HepG2 (cell line): ENCODE results near the gene CBFA2T2. TPM values are rescaled to one million over a fixed set of nuclear protein-coding genes. Genes with fewer than 3 reads are reported as not detected.
A peak's percentile ranks its signal among the peaks of the same experiment; 100 is the strongest.

ENCODE experiments used
- CBX5 ChIP-seq: sonication (generic); formaldehyde crosslinking; IDR thresholded peaks from 2 replicates; pipeline ENCODE4 v1.4.0; 2020; ENCODE audit warnings: missing genetic modification reagents, borderline replicate concordance
- CEBPG ChIP-seq: IDR thresholded peaks from 2 replicates; pipeline ENCODE4 v1.6.1; 2016
- KDM5B ChIP-seq: sonication (generic); formaldehyde crosslinking; IDR thresholded peaks from 2 replicates; pipeline ENCODE4 v1.4.0; 2020; ENCODE audit warnings: missing genetic modification reagents, mild to moderate bottlenecking, borderline replicate concordance
- KLF11 ChIP-seq: IDR thresholded peaks from 2 replicates; pipeline ENCODE4 v1.6.1; 2016; ENCODE audit warnings: missing compliant biosample characterization
- MED1 ChIP-seq: sonication (generic); formaldehyde crosslinking; IDR thresholded peaks from 2 replicates; pipeline ENCODE4 v1.4.0; 2020; ENCODE audit warnings: missing genetic modification reagents
- NR2F6 ChIP-seq, 2 experiments: IDR thresholded peaks; 2 replicates each; pipeline ENCODE4 v1.6.1; 2016; ENCODE audit warnings: antibody characterized with exemption in 1 of 2, mild to moderate bottlenecking in 1 of 2
- NRL ChIP-seq: sonication (generic); formaldehyde crosslinking; IDR thresholded peaks from 2 replicates; pipeline ENCODE4 v1.5.0; 2020; ENCODE audit warnings: missing genetic modification reagents, mild to moderate bottlenecking, moderate library complexity, borderline replicate concordance
- XRCC5 ChIP-seq: fragments of 200-400 bp; formaldehyde crosslinking; optimal IDR thresholded peaks from 2 replicates; pipeline ENCODE3; 2017; ENCODE audit warnings: mild to moderate bottlenecking, low read length
- ZMYM4 ChIP-seq: sonication (generic); formaldehyde crosslinking; IDR thresholded peaks from 2 replicates; pipeline ENCODE4 v1.8.1; 2023; ENCODE audit warnings: mild to moderate bottlenecking, missing genetic modification reagents
- ZNF792 ChIP-seq: IDR thresholded peaks from 2 replicates; pipeline ENCODE4 v1.6.1; 2016
- ZSCAN25 ChIP-seq: sonication (generic); formaldehyde crosslinking; IDR thresholded peaks from 2 replicates; pipeline ENCODE4 v1.8.0; 2022; ENCODE audit warnings: mild to moderate bottlenecking, missing genetic modification reagents
- polyA plus RNA-seq, 8 experiments: library from polyadenylated mRNA; depleted of rRNA in 3 of 8; stranded (reverse) in 7 of 8; unstranded in 1 of 8; fragments of >200 nt; fragmentation: Illumina TruSeq in 4 of 8; extraction: Trizol in 4 of 8; gene quantifications; 2 replicates each; pipeline versions ENCODE4 v1.2.1 to v1.2.3, GENCODE V29; 2011 to 2016; ENCODE audit warnings: low read depth in 4 of 8, missing spikeins in 1 of 8, mixed read lengths in 1 of 8; ENCODE audit not compliant: insufficient read depth in 1 of 8
- total RNA-seq, 5 experiments: library from RNA; depleted of rRNA; stranded (reverse); fragments of >200 nt; fragmentation: Illumina TruSeq; extraction: Trizol; gene quantifications; 2 replicates each; pipeline ENCODE4 v1.2.3, GENCODE V29; 2016; ENCODE audit warnings: low read depth in 1 of 5
- TF ChIP-seq, protein P1 (sequence below): sonication (generic); formaldehyde crosslinking; IDR thresholded peaks from 2 replicates; pipeline ENCODE4 v1.8.0; 2022; ENCODE audit warnings: missing genetic modification reagents, mild to moderate bottlenecking, borderline replicate concordance
- TF ChIP-seq, protein P2 (sequence below): sonication (generic); formaldehyde crosslinking; IDR thresholded peaks from 2 replicates; pipeline ENCODE4 v1.5.1; 2020; ENCODE audit warnings: mild to moderate bottlenecking, missing genetic modification reagents, moderate library complexity
- TF ChIP-seq, protein P3 (sequence below): sonication (generic); formaldehyde crosslinking; IDR thresholded peaks from 2 replicates; pipeline ENCODE4 v1.8.1; 2023; ENCODE audit warnings: mild to moderate bottlenecking, missing genetic modification reagents
- TF ChIP-seq, protein P4 (sequence below): sonication (generic); formaldehyde crosslinking; IDR thresholded peaks from 2 replicates; pipeline ENCODE4 v1.4.0; 2020; ENCODE audit warnings: mild to moderate bottlenecking, missing genetic modification reagents
- TF ChIP-seq, protein P5 (sequence below): sonication (generic); formaldehyde crosslinking; IDR thresholded peaks from 2 replicates; pipeline ENCODE4 v1.4.0; 2020; ENCODE audit warnings: missing genetic modification reagents
- TF ChIP-seq, protein P6 (sequence below): sonication (generic); formaldehyde crosslinking; IDR thresholded peaks from 2 replicates; pipeline ENCODE4 v1.5.1; 2020; ENCODE audit warnings: missing genetic modification reagents, mild to moderate bottlenecking, borderline replicate concordance
- TF ChIP-seq, protein P7 (sequence below): IDR thresholded peaks from 2 replicates; pipeline ENCODE4 v1.6.1; 2016; ENCODE audit warnings: missing compliant biosample characterization, missing genetic modification reagents, borderline replicate concordance

The CBFA2T2 gene
- total and polyA plus RNA-seq, 2 of the 13 experiments (the other 11 are each of a cell fraction or from before 2014, with no cell fraction given), result 6.3 to 21.2 TPM

DNA sequence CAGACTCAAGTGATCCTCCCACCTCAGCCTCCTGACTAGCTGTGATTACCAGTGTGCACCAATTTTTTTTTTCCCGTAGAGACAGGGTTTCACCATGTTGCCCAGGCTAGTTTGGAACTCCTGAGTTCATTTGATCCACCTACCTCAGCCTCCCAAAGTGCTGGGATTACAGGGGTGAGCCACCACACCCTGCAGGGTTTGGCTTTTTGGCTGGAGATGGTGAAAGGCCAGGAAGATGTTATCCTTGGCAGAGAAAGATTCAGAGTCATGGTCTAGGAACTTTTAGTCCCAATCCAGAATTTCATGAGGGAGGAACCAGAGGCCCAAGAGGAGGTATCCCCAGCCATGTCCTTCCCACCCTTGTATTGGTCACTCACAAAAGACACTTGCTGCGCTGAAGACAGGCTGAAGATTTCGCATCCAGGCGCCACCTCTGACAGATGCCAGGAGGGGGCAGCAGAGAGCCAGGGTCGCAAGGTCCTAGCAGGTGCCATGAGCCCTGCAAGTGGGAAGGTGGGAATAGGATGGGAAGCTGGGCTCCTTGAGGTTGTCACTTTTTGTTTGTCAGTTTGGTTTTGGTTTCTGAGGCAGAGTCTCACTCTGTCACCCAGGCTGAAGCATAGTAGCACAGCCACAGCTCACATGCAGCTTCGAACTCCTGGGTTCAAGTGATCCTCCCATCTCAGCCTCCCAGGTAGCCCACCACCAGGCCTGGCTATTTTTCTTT, 32.8 kb upstream of the CBFA2T2 start (continued):
- TF ChIP-seq CBX5 (CRISPR knock-in tag), result peak; percentile 94
- peak; percentile 52; the same call in 1 of the 2 replicates for TF ChIP-seq KDM5B (CRISPR knock-in tag)
- TF ChIP-seq KLF11, result 0 out of 2 replicates have a peak, but pooled peaks have one; percentile 38
- TF ChIP-seq, protein P1, sequence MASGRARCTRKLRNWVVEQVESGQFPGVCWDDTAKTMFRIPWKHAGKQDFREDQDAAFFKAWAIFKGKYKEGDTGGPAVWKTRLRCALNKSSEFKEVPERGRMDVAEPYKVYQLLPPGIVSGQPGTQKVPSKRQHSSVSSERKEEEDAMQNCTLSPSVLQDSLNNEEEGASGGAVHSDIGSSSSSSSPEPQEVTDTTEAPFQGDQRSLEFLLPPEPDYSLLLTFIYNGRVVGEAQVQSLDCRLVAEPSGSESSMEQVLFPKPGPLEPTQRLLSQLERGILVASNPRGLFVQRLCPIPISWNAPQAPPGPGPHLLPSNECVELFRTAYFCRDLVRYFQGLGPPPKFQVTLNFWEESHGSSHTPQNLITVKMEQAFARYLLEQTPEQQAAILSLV, result peak; percentile 79
- TF ChIP-seq, protein P2, sequence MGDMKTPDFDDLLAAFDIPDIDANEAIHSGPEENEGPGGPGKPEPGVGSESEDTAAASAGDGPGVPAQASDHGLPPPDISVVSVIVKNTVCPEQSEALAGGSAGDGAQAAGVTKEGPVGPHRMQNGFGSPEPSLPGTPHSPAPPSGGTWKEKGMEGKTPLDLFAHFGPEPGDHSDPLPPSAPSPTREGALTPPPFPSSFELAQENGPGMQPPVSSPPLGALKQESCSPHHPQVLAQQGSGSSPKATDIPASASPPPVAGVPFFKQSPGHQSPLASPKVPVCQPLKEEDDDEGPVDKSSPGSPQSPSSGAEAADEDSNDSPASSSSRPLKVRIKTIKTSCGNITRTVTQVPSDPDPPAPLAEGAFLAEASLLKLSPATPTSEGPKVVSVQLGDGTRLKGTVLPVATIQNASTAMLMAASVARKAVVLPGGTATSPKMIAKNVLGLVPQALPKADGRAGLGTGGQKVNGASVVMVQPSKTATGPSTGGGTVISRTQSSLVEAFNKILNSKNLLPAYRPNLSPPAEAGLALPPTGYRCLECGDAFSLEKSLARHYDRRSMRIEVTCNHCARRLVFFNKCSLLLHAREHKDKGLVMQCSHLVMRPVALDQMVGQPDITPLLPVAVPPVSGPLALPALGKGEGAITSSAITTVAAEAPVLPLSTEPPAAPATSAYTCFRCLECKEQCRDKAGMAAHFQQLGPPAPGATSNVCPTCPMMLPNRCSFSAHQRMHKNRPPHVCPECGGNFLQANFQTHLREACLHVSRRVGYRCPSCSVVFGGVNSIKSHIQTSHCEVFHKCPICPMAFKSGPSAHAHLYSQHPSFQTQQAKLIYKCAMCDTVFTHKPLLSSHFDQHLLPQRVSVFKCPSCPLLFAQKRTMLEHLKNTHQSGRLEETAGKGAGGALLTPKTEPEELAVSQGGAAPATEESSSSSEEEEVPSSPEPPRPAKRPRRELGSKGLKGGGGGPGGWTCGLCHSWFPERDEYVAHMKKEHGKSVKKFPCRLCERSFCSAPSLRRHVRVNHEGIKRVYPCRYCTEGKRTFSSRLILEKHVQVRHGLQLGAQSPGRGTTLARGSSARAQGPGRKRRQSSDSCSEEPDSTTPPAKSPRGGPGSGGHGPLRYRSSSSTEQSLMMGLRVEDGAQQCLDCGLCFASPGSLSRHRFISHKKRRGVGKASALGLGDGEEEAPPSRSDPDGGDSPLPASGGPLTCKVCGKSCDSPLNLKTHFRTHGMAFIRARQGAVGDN (CRISPR knock-in tag), result peak; percentile 56
- peak; percentile 43; the same call in 1 of the 2 replicates for TF ChIP-seq MED1 (CRISPR knock-in tag)
- TF ChIP-seq NRL, result peak; percentile 10; the same call in 1 of the 2 replicates
- peak; percentile 37; the same call in 1 of the 2 replicates for TF ChIP-seq CEBPG (CRISPR knock-in tag)
- peak; percentile 71; the same call in 1 of the 2 replicates for TF ChIP-seq ZNF792
- peak; percentile 59; the same call in 1 of the 2 replicates for TF ChIP-seq ZMYM4 (CRISPR knock-in tag)
- TF ChIP-seq, protein P3, sequence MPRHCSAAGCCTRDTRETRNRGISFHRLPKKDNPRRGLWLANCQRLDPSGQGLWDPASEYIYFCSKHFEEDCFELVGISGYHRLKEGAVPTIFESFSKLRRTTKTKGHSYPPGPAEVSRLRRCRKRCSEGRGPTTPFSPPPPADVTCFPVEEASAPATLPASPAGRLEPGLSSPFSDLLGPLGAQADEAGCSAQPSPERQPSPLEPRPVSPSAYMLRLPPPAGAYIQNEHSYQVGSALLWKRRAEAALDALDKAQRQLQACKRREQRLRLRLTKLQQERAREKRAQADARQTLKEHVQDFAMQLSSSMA (CRISPR knock-in tag), result 0 out of 2 replicates have a peak, but pooled peaks have one; percentile 51
- TF ChIP-seq, protein P4, sequence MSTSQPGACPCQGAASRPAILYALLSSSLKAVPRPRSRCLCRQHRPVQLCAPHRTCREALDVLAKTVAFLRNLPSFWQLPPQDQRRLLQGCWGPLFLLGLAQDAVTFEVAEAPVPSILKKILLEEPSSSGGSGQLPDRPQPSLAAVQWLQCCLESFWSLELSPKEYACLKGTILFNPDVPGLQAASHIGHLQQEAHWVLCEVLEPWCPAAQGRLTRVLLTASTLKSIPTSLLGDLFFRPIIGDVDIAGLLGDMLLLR (CRISPR knock-in tag), result 0 out of 2 replicates have a peak, but pooled peaks have one; percentile 29
- TF ChIP-seq ZSCAN25 (CRISPR knock-in tag), result peak; percentile 58; the same call in 1 of the 2 replicates
- TF ChIP-seq, protein P5, sequence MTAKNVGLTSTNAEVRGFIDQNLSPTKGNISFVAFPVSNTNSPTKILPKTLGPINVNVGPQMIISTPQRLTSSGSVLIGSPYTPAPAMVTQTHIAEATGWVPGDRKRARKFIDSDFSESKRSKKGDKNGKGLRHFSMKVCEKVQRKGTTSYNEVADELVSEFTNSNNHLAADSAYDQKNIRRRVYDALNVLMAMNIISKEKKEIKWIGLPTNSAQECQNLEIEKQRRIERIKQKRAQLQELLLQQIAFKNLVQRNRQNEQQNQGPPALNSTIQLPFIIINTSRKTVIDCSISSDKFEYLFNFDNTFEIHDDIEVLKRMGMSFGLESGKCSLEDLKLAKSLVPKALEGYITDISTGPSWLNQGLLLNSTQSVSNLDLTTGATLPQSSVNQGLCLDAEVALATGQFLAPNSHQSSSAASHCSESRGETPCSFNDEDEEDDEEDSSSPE (CRISPR knock-in tag), result peak; percentile 45; the same call in 1 of the 2 replicates
- TF ChIP-seq, protein P6, sequence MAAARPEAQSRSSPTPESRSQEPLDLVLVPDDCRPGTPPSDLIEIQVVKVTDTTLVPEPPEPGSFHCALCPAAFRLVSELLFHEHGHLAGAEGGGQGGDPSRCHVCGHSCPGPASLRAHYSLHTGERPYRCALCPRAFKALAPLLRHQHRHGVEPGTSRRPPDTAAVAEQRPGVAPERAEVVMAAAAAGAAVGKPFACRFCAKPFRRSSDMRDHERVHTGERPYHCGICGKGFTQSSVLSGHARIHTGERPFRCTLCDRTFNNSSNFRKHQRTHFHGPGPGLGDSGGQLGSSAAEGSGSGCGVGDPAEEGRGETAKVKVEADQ (CRISPR knock-in tag), result 0 out of 2 replicates have a peak, but pooled peaks have one; percentile 56
- TF ChIP-seq, protein P7, sequence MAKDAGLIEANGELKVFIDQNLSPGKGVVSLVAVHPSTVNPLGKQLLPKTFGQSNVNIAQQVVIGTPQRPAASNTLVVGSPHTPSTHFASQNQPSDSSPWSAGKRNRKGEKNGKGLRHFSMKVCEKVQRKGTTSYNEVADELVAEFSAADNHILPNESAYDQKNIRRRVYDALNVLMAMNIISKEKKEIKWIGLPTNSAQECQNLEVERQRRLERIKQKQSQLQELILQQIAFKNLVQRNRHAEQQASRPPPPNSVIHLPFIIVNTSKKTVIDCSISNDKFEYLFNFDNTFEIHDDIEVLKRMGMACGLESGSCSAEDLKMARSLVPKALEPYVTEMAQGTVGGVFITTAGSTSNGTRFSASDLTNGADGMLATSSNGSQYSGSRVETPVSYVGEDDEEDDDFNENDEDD, result peak; percentile 32; the same call in 1 of the 2 replicates
- TF ChIP-seq NR2F6 (IDR thresholded peaks at IDR 0.05), result peak; percentile 68
- peak; percentile 89 for TF ChIP-seq NR2F6 (CRISPR knock-in tag; IDR thresholded peaks at IDR 0.05)
- TF ChIP-seq XRCC5, result peak; percentile 97
